Activated CD4-positive, alpha-beta T cell treated with anti-CD3 and anti-CD28 coated beads, Interleukin-2, amount 50 U/mL, for 16 hours (primary cell): ENCODE data around the gene PRR3.
"Not testable (repeated sequence)": the region's sequence is repeated elsewhere in the genome, so short reads cannot be mapped to it uniquely, and the experiment has no call there.

Experiments
- DNase-seq: peaks from one replicate; pipeline ENCODE4 v3.0.0-alpha.2; 2020

The PRR3 gene

GRCh38 chr6:30556906-30557682, at the start of gene PRR3:
PRR3 (plus strand) TSS chr6:30557295; CDS start chr6:30557345, 50 bp downstream.
- peak; percentile 94 for DNase-seq

- no peak for DNase-seq
Observed at GRCh38 chr6:30507849-30508827, 49.0 kb upstream of the PRR3 start.

DNA sequence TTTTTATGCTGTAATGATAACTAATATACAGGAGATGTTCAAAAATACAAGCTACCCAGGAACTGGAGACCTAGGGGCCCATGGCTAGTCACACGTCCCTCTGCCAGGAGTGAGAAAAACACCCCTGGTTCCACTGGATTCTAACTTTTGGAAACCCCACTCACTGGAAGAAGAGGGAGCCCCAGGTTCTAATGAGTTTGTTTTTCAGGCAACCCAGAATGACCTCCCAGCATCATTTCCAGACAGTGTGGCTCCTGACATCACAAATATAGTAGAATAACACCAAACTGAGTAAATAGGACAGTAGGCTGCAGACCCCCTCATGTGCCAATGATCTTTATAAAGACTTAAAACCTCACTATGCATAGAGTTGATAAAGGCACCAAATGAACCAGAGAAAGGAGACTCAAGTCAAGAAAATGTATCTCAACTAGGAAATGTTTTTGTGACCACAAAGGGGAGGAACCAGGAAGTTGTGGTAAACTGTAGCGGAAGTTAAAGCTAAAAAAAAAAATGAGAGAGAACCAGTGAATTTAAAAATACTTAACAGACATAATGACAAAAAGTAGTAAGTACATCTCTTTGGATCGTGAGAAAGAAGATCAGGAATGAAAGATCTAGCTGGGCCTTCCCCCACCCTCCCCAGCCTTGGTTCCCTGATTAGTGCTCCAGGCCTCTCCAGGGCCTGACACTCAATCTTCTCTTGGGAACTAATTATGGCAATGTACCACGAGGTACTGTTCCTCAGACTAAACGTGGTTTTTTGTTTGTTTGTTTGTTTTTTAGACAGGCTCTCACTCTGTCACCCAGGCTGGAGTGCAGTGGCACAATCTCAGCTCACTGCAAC, 48.0 kb upstream of the PRR3 start:
- peak; percentile 84 for DNase-seq

- no peak for DNase-seq
Observed at GRCh38 chr6:30510419-30511168, 46.5 kb upstream of the PRR3 start.

- no peak for DNase-seq
Observed at GRCh38 chr6:30511169-30511546, 45.9 kb upstream of the PRR3 start.

GRCh38 chr6:30513451-30513850, 43.6 kb upstream of the PRR3 start:
- no peak for DNase-seq

DNA sequence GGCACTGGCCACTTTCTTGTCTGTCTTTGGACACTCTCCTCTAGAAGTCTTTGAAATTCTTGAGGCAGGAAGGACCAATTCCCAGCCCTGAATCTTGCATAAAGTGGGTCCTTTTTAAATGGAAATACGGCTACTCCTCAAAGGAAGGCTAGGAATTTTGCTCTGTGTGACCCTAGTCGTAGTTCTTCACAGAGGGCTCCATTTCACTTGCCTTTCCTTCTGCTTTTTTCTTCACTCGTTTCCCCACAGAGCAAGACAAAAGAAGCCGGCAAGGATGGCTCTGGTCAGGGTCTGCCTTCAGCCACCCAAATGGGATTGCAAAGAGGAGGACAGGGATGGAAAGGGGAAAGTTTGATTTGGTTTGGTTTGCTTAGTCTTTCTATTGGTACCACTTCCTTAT, 42.0 kb upstream of the PRR3 start:
- no peak for DNase-seq

DNA sequence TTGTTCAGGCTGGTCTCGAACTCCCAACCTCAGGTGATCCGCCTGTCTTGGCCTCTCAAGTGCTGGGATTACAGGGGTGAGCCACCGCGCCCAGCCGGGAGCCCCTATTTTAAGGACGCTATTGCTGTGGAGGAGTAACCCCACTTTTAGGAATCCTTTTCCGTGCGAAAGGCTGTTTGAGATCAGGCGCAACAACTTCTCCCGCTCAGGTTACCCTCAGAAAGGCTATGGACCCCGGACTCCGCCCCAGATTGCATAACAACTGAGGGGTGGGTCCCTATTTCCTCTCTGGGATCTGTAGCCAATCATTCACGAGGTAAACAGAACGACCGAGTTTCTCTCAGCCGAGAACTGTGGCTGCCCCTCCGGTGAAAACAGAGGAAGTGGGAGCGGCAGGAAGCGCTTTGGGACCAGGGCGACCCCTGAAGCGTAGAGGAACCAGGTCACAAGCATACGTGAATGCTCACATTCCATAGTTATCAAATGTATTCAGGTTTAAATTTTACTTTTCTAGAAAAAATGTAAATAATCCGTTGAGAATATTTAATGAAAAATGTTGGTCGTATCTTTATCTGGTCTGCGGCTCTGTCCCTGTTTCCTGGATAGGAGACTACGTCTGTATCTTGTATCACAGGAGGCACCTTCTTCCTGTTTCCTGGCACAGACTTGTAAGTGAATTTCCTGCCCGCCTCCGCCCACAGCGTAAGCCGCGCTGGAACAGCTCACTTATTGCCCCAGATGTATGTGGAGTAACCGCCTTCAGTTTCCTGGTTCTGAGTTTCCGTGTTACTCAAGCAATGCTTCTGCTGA, 40.9 kb upstream of the PRR3 start:
- DNase-seq: peak; percentile 97

- DNase-seq: not testable (repeated sequence)
Observed at GRCh38 chr6:30516754-30517076, 40.4 kb upstream of the PRR3 start.

DNA sequence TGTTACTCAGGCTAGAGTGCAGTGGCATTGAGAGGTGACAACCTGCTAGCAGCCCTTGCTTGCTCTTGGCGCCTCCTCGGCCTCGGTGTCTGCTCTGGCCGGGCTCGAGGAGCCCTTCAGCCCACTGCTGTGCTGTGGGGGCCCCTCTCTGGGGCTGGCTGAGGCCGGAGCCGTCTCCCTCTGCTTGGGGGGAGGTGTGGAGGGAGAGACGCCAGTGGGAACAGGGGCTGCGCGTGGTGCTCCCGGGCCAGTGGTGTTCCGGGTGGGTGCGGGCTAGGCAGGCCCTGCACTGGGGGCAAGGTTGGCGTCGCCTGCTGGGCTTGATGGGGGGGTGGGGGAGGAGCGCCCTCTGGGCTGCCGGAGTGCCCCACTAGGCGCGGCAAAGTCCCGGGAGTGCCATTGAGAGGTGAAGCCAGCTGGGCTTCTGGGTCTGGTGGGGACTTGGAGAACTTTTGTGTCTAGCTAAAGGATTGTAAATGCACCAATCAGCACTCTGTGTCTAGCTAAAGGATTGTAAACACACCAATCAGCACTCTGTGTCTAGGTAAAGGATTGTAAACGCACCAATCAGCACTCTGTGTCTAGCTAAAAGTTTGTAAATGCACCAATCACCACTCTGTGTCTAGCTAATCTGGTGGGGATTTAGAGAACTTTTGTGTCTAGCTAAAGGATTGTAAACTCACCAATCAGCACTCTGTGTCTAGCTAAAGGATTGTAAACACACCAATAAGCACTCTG, 39.2 kb upstream of the PRR3 start:
- DNase-seq: not testable (repeated sequence)

- not testable (repeated sequence) for DNase-seq
Observed at GRCh38 chr6:30518505-30519145, 38.5 kb upstream of the PRR3 start.

DNA sequence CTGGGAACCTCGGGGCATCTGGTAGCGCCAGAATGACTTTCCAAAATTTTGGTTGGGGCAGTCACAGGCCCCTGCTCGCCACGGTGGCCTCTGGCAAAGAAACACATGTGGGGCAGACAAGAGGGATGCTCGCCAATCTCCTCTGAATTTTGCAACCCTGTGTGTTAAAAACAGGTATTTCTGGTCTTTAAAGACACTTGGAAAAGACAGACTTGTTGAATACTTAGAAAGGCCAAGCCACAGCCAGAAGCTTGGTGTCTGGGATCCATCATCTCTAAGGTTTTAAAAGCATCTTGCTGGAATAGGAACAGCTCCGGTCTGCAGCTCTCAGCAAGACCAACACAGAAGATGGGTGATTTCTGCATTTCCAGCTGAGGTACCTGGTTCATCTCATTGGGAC, 36.6 kb upstream of the PRR3 start:
- DNase-seq: no peak

DNA sequence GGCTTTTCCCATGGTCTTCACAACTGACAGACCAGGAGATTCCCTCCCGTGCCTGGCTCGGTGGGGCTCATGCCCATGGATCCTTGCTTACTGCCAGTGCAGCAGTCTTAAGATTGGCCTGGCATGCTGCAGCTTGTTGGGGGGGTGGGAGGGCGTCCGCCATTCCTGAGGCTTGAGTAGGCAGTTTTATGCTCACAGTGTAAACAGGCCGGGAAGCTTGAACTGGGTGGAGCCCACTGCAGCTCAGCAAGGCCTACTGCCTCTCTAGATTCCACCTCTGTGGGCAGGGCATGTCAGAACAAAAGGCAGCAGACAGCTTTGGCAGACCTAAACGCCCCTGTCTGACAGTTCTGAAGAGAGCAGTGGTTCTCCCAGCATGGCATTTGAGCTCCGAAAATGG, 36.0 kb upstream of the PRR3 start:
- DNase-seq: not testable (repeated sequence)

GRCh38 chr6:30521952-30522351, 35.1 kb upstream of the PRR3 start:
- DNase-seq: not testable (repeated sequence)

DNA sequence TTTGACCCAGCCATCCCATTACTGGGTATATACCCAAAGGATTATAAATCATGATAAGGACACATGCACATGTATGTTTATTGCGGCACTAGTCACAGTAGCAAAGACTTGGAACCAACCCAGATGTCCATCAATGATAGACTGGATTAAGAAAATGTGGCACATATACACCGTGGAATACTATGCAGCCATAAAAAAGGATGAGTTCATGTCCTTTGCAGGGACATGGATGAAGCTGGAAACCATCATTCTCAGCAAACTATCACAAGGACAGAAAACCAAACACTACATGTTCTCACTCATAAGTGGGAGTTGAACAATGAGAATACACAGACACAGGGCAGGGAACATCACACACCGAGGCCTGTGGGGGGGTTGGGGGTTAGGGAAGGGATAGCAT, 30.7 kb upstream of the PRR3 start:
- not testable (repeated sequence) for DNase-seq

- DNase-seq: peak; percentile 86
Observed at GRCh38 chr6:30529349-30529875, 27.7 kb upstream of the PRR3 start.

DNA sequence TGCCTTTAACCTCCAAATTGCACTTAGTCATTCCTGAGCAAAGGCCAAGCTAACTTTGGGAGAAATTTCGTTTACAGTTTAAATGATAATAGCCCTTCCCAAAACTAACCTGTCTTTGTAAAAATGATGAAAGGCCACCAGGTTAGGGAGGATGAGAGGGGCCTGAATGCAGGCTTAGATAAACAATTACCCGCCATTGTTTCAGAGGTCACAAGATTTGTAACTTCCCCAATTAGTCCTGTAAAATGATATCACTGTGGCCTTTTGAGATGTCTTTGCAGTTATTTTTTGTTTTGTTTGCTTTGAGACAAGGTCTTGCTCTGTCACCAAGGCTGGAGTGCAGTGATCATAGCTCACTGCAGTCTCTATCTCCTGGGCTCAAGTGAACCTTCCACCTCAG, 27.1 kb upstream of the PRR3 start:
- DNase-seq: no peak

GRCh38 chr6:30533460-30534294, 23.4 kb upstream of the PRR3 start:
- no peak for DNase-seq

DNA sequence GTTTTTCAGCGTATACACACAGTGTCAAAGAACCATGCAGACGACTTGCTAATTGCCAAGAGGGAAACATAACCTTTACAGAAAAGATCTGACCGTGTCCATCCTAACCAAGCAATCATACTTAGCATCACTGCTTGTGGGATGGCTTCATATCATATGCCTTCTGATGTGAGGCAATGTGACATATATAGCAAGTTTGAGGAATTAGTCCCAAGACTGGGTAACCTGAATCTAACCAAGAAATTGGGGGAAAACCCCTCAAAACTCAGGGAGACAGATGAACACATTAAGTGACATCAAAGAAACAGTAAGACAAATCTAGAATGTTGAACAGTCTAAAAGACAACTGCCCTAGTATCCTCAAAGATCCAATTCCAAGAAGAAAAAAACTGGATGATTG, 19.2 kb upstream of the PRR3 start:
- DNase-seq: no peak
